GM21717 (cell line): ENCODE data around the gene COL2A1.

Experiments used
- ATAC-seq: cut with Tn5 transposase; IDR thresholded peaks from one replicate; pipeline ENCODE4 v1.9.1; 2021; ENCODE audit warnings: mild to moderate bottlenecking, moderate library complexity; ENCODE audit not compliant: unreplicated experiment

The COL2A1 gene

GRCh38 chr12:48031135-48031960 is 27.1 kb upstream of the COL2A1 start:
- ATAC-seq, result no peak

GRCh38 chr12:48030173-48030650 is 25.9 kb upstream of the COL2A1 start:
- no peak for ATAC-seq

DNA sequence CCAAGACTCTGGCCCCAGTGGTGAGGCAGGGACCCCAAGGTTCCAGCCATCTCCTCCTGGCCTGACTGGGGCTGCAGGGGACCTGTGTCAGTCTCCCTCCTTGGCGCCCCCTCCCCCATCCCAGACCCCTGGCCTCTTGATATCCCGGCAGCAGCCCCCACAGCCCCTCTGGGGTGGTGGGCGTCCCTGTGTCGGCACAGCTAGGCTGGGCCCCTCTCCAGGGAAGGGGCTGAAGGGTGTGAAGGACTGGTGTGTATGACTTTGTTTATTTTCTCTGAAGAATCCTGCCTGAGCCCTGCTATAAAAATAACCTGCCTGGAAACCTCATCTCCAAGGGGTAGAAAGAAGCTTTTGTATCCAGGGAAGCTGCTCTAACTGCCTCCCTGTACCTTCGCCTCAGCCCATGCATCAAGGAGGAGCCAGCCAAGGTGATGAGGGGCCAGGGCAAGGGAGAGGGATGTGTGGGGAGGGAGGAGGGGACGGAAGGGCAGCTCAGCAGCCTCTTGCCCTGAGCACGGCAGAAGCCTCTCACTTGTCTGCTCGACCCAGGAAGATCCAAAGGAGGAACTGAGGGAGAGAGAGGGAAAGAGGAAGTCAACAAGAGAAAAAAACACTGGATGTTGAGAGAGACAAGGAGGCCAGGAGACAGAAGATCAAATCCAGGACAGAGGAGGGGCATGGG is 25.4 kb upstream of the COL2A1 start:
- ATAC-seq, result no peak

- ATAC-seq, result no peak
Observed at GRCh38 chr12:48028541-48029431, 24.5 kb upstream of the COL2A1 start.

DNA sequence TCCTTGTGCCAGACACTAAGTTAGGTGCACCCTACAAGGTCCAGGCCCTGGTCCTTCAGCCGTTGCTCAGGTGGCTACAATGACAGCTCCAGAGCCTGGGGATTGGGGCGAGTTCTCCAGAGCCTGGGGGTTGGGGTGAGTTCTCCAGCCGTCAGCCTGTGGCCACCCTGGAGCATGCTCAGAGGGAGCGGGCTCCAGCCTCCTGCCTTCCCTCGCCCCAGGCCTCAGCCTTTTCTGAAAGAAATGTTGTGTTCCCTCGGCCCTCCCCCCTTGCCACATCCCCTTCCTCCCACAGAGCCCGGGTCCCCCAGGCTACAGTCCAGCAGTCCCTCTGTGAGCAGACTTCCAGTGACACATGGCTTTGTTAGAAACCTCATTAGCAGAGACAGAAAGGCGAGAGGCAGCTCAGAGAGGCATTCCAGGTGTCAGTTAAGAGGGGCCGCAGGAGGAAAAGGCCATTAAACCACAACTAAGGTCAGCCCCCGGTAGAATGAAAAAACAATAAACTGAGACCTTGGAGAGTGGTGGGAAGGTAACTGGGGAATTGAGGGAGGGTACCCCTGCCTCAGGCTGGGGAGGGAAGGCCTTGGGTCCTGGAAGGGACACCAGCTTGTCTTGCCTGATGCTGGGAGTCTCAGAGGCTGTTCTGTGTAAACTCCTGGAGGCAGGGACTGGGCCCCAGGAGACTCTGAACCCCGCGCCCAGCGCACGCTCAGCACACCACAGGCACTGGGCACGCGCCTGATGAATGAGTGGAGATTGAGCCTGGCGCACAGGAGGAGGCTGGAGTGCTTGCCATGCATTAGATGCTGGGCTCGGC is 23.1 kb upstream of the COL2A1 start:
- no peak for ATAC-seq

- ATAC-seq, result no peak
Observed at GRCh38 chr12:48026060-48026827, 22.0 kb upstream of the COL2A1 start.

GRCh38 chr12:48025281-48025680 is 21.0 kb upstream of the COL2A1 start:
- ATAC-seq, result no peak

GRCh38 chr12:48024735-48025134 is 20.5 kb upstream of the COL2A1 start:
- ATAC-seq, result no peak

- no peak for ATAC-seq
Observed at GRCh38 chr12:48023386-48023785, 19.1 kb upstream of the COL2A1 start.

DNA sequence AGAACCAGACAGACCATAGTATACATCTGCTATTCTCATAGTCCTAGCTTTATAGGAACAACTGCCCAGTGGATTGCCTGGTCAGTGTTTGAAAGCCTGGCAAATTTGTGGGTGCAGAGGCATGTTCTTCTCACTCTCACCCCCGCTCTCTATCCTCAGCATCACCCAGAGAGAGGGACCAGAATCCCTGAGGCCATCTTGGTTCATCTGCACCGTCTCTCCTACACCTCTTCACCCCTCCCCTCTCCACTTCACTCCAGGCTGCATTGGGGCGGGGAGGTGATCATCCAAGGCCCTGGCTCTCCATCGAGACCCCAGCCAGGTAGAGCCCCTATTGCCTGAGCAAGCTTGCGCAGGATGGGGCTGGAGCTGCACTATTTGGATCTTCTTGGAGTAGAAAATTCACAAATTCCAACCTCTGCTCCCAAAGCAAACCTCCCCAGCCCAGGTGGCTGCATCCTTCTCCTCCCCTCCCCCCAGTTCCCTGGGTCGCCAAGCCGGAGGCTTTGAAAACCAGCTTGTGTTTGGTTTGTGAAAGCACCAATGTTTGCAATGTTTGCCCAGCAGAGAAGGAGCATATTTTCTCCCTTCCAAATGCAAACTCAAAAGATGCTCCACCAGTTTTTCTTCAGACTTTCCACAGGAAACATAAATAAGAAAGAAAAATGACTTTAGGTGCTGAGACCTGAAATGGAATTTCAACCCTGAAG is 18.6 kb upstream of the COL2A1 start:
- ATAC-seq, result no peak

GRCh38 chr12:48022180-48022521 is 17.9 kb upstream of the COL2A1 start:
- no peak for ATAC-seq

- no peak for ATAC-seq
Observed at GRCh38 chr12:48021485-48022179, 17.4 kb upstream of the COL2A1 start.

DNA sequence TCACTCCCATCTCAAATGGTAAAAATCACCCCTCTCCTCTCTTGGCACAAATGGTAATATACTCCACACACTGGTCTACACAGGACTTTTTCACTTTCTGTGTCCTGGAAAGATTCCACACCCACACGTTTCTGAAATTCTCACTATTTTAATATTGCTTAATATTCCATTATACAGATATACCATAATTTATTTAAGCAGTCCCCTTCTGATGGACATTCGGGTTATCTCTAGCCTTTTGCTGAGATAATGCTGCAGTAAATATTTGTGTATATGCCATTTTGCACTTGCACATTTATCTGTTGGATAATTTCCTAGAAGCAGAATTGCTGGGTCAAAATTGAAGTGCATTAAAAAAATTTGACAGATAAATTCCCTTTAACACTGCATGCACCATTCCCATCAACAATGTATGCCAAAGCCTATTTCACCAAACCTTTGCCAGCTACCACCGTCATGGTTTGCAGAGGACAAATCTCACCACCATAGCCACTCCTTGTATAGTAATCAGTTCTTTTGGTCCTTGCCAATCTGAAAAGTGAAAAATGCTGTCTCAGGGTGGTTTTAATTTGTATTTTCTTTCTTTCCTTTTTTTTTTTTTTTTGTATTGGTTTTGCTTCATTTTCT is 15.5 kb upstream of the COL2A1 start:
- no peak for ATAC-seq

GRCh38 chr12:48018618-48018995 is 14.3 kb upstream of the COL2A1 start:
- ATAC-seq, result no peak

- ATAC-seq, result no peak
Observed at GRCh38 chr12:48017921-48018617, 13.8 kb upstream of the COL2A1 start.

DNA sequence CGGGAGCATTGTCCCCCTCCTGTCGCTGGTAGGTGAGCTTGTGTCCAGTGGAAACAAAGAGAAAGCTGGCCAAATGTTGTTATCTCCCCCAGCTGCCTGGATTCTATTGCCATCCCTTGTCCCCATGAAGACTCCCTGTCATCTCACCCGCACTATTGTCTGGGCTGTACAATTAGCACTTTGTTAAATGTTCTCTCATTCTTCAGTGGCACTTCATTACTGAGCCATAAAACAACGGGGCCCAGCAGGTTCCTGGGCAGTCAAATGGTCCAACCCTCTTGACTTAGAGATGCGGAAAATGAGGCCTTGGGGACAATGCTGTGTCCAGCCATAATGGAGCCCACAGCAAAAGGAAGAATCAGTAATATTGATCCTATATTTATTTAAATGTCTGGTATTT is 13.2 kb upstream of the COL2A1 start:
- ATAC-seq, result no peak

DNA sequence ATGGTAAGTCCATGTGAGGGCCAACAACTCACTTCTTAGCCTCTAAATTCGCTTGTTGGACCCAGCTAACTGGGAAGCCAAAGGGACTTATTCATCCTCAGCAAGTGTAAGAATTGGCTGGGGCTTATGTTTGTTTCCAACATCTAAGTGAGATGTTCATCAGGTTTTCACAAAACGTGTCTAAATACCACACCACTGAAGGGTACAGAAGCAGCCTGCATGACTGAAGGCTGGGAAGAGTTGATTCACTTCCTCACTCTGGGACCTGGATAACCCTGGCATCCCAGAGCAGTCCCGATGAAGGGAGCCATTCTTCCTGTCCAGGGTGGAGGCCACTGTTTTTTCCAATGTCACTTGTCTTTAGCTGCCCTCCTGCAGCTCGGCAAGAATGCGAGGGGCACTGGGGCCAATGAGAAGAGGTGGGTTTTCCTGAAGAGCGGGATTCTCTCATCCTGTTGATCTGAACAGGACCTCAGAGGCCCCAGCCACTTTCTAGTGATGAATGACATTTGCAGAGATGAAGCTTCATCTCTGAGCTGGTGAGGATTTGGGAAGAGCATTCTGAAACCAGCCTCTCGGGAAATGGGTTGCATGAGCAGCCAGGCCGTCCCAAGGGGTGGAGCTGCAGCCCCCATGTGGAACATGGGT is 12.2 kb upstream of the COL2A1 start:
- no peak for ATAC-seq
